Effector memory CD4-positive, alpha-beta T cell (primary cell): ENCODE results near the gene AGXT.

Source experiments
- DNase-seq, 3 donors: peaks; one replicate each; pipeline ENCODE4 v3.0.0-alpha.2; 2020
- H3K27ac ChIP-seq: 2 replicates; pipeline ENCODE4 v1.7.0; 2013; ENCODE audit warnings: mild to moderate bottlenecking, low read length, moderate library complexity; ENCODE audit not compliant: insufficient read depth, poor library complexity, severe bottlenecking
- H3K27me3 ChIP-seq: replicated peaks from 2 replicates; pipeline ENCODE4 v1.7.0; 2013; ENCODE audit warnings: mild to moderate bottlenecking, low read length; ENCODE audit not compliant: insufficient read depth, control insufficient read depth, poor library complexity, severe bottlenecking
- H3K36me3 ChIP-seq: 2 replicates; pipeline ENCODE4 v1.7.0; 2013; ENCODE audit warnings: mild to moderate bottlenecking, low read length, moderate library complexity; ENCODE audit not compliant: control insufficient read depth, insufficient read depth
- H3K4me1 ChIP-seq: 2 replicates; pipeline ENCODE4 v1.7.0; 2013; ENCODE audit warnings: low read length, mild to moderate bottlenecking; ENCODE audit not compliant: control insufficient read depth, insufficient read depth, poor library complexity, severe bottlenecking
- H3K4me3 ChIP-seq: 2 replicates; pipeline ENCODE4 v1.7.0; 2013; ENCODE audit warnings: low read length, low read depth, mild to moderate bottlenecking; ENCODE audit not compliant: insufficient read depth, poor library complexity, severe bottlenecking
- H3K9me3 ChIP-seq: 2 replicates; pipeline ENCODE4 v1.7.0; 2013; ENCODE audit warnings: mild to moderate bottlenecking, low read length, moderate library complexity; ENCODE audit not compliant: control insufficient read depth
- total RNA-seq, 3 donors: gene quantifications; one replicate each; lab custom pipeline; 2026; lab: John Stamatoyannopoulos, UW

AGXT gene
- 0 reads per million in 3 donors for total RNA-seq

- Histone ChIP-seq H3K4me3 (no peak within 1 kb of the TSS), H3K27me3 (no peaks in the 10 kb centered on the region), H3K4me1 (no peaks in the 10 kb centered on the region), H3K9me3 (no peaks in the 10 kb centered on the region), H3K27ac (no peak within 1 kb of the TSS), H3K36me3 (no peaks in the 10 kb centered on the region)
- DNase-seq, result no peak
These were observed at the start of gene AGXT for GRCh38 chr2:240868286-240869108. TSS of gene AGXT (plus strand) at chr2:240868824. CDS start at chr2:240868866, 42 bp downstream.

- Histone ChIP-seq H3K36me3 (no peaks in the 10 kb centered on the region), H3K4me3 (peak overlapping the region; percentile 39), H3K9me3 (no peaks in the 10 kb centered on the region), H3K4me1 (peaks cover 17% of the 10 kb centered on the region), H3K27ac (no peak overlapping the region), H3K27me3 (peaks cover 33% of the 10 kb centered on the region)
- DNase-seq, result no peak
These were observed 49.3 kb upstream of the AGXT start for GRCh38 chr2:240819126-240819857.

- H3K27me3 ChIP-seq, result peaks cover 36% of the 10 kb centered on the region
- no peak for DNase-seq
These were observed 48.6 kb upstream of the AGXT start, which contains the start of gene KIF1A for GRCh38 chr2:240819858-240820606. TSS of gene KIF1A (minus strand) at chr2:240820219. CDS start at chr2:240797752, 22,467 bp downstream.

GRCh38 chr2:240820607-240821428 lies 47.8 kb upstream of the AGXT start:
- H3K4me1 ChIP-seq, result peaks cover 17% of the 10 kb centered on the region
- no peak overlapping the region for H3K4me3 ChIP-seq
- no peak for DNase-seq
- H3K27me3 ChIP-seq, result peaks cover 36% of the 10 kb centered on the region
- no peaks in the 10 kb centered on the region for H3K36me3 ChIP-seq
- H3K9me3 ChIP-seq, result no peaks in the 10 kb centered on the region
- H3K27ac ChIP-seq, result no peak overlapping the region

More at GRCh38 chr2:240819858-240820606, 48.6 kb upstream of the AGXT start, which contains the start of gene KIF1A:
- Histone ChIP-seq H3K9me3 (no peaks in the 10 kb centered on the region), H3K27ac (no peak within 1 kb of the TSS), H3K4me3 (peak within 1 kb of the TSS; percentile 39), H3K4me1 (peaks cover 17% of the 10 kb centered on the region), H3K36me3 (no peaks in the 10 kb centered on the region)

- no peak overlapping the region for H3K4me3 ChIP-seq
- no peaks in the 10 kb centered on the region for H3K36me3 ChIP-seq
- DNase-seq, result no peak
- H3K27me3 ChIP-seq, result peaks cover 36% of the 10 kb centered on the region
- H3K9me3 ChIP-seq, result no peaks in the 10 kb centered on the region
- H3K4me1 ChIP-seq, result peaks cover 17% of the 10 kb centered on the region
- no peak overlapping the region for H3K27ac ChIP-seq
These were observed 47.2 kb upstream of the AGXT start for GRCh38 chr2:240821429-240821778.

- DNase-seq, result no peak
These were observed 46.3 kb upstream of the AGXT start for GRCh38 chr2:240822280-240822847.

GRCh38 chr2:240823449-240824336 lies 44.9 kb upstream of the AGXT start:
- Histone ChIP-seq H3K4me1 (peaks cover 17% of the 10 kb centered on the region), H3K9me3 (no peaks in the 10 kb centered on the region), H3K4me3 (no peak overlapping the region), H3K27me3 (peaks cover 31% of the 10 kb centered on the region), H3K36me3 (no peaks in the 10 kb centered on the region), H3K27ac (no peak overlapping the region)
- no peak for DNase-seq

More at GRCh38 chr2:240822280-240822847, 46.3 kb upstream of the AGXT start:
- H3K4me3 ChIP-seq, result no peak overlapping the region
- H3K9me3 ChIP-seq, result no peaks in the 10 kb centered on the region
- peaks cover 17% of the 10 kb centered on the region for H3K4me1 ChIP-seq
- H3K27me3 ChIP-seq, result peaks cover 36% of the 10 kb centered on the region
- no peak overlapping the region for H3K27ac ChIP-seq
- H3K36me3 ChIP-seq, result no peaks in the 10 kb centered on the region

- peaks cover 9% of the 10 kb centered on the region for H3K4me1 ChIP-seq
- no peak for DNase-seq
- no peak overlapping the region for H3K27ac ChIP-seq
- peaks cover 16% of the 10 kb centered on the region for H3K27me3 ChIP-seq
- no peaks in the 10 kb centered on the region for H3K9me3 ChIP-seq
- H3K4me3 ChIP-seq, result no peak overlapping the region
- no peaks in the 10 kb centered on the region for H3K36me3 ChIP-seq
These were observed 43.1 kb upstream of the AGXT start for GRCh38 chr2:240825476-240825875.
